Suppressor macrophage treated with lipopolysaccharide for 4 hours (primary cell): ENCODE data around the gene SNX1.

ENCODE experiments used
- DNase-seq: peaks from one replicate; pipeline ENCODE4 v3.0.0-alpha.2; 2020

The SNX1 gene

DNA sequence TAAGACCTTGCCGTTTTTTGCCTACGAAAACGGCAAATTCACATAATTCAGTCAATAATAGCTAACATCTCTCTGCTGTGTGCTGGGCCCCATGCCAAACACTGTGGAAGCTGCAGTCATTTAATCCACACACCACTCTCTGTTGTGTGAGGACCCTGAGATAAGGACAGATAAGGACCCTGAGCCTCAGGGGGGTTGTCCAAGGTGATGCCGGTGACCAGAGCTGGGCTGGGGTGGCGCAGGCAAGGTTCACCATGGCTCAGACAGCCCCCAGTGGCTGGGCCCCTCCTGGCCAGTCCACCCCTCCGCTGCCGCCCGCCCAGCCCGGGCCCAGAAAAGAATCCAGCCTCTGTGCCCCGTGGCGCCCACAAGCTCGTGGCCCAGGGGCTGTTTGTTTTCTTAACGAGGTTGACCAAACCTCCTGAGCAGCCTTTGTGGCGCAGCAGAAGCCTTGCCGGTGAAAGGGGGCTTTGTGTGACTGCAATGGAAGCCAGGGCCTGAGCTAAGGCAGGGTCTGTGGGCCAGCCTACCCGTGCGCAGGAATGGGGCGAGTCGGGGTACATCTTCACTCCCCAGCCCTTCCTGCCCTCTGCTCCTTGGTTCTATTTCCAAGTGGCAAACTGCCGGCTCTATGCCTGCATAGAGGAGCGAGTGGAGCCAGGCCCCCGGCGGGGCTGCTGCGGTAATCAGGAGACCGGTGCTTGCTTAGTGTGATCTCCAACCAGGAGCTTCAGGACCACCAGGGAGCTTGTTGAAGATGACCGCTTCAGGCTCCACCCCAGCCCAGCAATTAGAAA lies 51.3 kb downstream of the SNX1 start:
- DNase-seq: no peak

DNA sequence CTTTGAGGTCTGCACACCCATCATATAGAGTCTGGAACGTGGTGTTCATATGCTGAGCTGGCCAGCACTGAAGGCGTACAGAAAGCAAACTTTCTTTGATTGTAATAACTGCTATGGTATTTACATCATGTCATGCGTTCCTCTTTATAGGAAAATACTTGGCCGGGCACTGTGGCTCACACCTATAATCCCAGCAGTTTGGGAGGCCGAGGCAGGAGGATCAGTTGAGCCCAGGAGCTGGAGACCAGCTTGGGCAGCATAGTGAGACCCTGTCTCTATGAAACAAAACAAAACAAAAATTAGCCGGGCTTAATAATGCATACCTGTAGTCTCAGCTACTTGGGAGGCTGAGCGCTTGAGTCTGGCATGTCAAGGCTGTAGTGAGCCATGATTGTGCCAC lies 52.4 kb downstream of the SNX1 start:
- no peak for DNase-seq

DNA sequence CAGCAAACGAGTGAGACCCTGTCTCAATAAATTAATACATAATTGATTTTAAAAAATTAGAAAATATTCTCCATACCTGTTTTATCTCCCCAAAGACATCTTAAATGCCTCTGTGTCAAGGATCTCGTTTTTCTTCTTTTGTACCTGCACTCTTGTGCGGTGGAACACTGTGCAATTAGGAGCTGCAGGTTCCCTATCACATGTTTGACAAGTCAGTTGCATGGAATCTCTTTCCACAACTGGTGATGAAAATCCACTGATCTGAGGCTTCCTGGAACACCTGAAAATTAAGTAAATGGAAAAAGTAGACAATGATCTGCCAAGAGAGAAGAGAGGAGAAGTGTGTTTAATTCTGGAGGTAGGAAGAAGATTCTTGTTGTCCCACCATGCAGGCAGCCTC lies 52.8 kb downstream of the SNX1 start:
- no peak for DNase-seq

DNA sequence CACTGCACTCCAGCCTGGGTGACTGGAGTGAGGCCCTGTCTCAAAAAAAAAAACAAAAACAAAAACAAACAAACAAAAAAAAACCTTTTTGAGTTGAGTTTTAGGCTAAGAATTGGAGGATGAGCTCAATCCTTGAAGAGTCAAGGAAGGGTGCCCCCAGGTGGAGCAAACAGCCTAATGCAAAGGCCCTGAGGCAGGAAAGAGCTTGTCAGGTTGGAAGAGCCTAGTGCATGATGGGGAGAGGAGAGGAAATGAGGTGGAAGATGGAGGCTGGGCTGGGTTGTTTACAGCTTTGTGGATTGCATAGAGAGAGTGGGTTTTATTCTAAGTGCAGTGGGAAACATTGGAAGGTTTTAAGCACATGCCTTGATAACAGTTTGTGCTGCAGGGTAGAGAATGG lies 53.6 kb downstream of the SNX1 start:
- peak; percentile 31 for DNase-seq

DNA sequence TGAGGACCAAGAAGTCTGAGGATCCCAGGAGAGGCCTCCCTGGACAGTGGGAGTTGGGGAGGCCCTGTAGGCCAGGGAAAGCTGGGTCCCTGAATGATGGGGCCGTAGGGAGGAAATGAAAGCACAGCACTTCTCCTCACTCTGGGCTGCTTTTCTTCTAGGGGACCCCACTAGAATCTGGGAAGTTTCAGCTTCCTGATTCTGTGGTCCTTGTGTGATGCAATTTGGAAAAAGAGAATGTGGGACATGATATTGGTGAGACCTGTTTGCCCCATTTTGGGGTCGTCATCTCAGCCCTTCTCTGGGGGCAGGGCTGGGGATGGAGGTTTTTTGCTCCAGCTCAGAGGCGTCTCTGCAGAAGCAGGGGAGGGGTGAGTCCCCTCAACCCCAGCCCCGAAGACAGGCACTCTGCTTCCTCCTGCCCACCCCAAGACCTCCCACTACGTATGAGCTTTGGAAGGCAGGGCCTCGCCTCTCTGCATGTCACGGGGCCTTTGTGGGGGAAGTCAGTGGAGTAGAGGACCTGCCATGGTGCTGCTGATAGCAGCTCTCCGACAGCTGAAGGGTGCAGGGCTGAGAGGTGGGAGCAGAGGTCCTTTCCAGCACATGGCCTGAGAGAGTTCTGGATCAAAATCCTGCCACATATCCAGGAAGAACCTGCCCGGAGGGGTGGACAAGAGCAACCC lies 54.3 kb downstream of the SNX1 start:
- no peak for DNase-seq

DNA sequence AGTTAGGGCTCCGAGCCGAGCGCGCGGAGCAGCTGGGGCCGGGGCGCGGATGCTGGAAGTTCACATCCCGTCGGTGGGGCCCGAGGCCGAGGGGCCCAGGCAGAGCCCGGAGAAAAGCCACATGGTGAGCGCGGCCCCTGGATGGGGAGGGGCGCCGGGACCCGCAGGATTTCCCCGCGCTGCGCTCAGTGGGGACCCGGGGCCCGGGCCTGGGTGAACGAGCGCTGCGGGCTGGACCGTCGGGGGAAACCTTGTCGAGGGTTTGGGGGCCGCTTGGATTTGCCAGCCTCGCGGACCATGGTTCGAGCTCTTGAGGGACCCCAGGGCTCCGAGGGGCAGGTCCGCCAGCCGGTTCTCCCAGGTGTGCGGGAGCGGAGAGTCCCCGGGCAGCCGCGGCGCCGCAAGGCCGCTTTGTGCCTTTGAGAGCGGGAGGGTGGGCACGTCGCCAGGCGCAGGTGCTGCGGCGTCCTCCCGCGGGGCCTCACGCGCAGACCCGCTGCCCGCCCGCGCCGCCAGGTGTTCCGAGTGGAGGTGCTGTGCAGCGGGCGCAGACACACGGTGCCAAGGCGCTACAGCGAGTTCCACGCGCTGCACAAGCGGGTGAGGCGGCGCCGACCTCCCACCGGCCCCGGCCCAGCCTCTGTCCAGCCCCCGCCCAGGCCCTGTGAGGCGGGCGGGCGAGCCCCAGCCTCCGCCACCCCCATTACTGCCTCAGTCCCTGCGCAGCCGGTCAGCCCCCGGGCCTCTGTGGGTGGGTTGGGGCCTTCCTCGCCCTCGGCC lies 56.1 kb downstream of the SNX1 start, which contains the start of gene SNX22:
TSS of gene SNX22 (plus strand) at position 5 of the 780 bp plus-strand sequence. CDS start at position 50, 45 bp downstream.
- DNase-seq: no peak

DNA sequence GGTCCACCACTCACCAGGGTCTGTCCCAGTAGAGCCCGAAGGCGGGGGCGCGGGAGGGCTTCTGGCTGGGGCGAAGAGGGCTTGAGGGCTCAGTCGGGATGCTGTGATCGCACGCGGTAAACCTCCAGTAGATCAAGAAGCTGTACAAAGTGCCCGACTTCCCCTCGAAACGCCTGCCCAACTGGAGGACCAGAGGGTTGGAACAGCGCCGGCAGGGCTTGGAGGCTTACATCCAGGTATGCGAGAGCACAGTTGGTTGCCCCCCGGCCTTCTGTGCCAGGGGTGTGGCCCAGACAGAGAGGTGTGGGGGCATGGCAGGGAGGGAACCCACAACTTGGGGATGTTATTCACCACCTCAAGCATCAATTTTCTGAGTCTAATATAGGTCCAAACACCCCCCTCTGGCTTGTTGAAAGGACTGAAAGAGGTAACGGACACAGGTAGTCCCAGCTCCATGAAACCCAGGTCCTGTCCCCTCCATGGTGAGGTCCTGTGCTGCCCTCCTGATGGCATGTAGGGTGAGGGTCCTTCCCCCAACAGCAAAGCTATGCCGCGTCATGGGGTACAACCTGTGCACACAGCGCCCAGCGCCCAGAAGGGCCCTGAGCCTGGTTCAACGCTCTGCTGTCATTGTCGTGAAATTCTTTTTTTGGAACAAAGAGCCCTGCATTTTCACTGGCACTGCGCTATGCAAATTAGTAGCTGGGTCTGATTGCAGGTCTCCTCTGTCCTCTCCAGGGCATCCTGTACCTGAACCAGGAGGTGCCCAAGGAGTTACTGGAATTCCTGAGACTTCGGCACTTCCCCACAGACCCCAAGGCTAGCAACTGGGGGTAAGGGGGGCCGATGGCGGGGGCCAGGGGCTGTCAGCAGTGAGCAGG lies 57.0 kb downstream of the SNX1 start:
- DNase-seq: no peak

DNA sequence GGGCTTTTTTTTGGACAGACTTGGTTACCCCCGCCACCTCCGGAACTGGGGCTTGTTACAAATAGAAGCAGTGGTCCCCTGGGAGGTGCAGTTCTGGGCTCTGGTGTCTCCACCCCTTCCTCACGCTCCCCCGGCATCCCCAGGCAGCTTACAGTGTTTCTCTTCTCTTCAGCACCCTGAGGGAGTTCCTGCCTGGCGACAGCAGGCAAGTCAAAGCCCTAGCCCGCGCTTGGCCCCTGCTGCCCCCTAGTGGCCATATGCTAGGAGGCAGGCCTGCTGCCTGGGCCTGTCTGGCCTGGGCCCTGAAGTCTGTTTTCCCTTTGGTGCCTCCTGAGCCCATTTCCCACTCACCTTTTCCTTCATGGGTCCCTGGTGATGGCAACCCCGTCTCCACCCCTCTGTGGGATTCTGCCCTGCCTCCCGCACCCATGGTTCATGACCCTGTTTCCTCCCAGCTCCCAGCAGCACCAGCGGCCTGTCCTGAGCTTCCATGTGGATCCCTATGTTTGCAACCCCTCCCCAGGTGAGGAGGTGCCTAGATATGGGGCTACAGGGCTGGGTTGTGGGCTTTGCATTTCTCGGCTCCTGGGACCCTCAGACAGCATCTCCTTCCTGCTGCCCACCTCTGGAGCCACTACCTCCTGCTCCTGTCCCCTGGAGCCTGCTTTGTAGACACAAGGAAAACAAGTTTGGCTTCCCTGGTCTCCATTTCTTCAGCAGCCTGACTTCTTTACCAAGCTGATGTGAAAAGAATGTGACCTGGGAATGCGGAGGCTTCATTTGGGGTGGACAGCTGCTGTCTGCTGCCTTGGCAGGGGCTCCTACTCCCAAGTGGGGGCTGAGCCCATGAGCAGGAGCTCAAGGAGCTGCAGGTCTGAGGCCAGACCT lies 57.9 kb downstream of the SNX1 start:
- DNase-seq: peak; percentile 92

DNA sequence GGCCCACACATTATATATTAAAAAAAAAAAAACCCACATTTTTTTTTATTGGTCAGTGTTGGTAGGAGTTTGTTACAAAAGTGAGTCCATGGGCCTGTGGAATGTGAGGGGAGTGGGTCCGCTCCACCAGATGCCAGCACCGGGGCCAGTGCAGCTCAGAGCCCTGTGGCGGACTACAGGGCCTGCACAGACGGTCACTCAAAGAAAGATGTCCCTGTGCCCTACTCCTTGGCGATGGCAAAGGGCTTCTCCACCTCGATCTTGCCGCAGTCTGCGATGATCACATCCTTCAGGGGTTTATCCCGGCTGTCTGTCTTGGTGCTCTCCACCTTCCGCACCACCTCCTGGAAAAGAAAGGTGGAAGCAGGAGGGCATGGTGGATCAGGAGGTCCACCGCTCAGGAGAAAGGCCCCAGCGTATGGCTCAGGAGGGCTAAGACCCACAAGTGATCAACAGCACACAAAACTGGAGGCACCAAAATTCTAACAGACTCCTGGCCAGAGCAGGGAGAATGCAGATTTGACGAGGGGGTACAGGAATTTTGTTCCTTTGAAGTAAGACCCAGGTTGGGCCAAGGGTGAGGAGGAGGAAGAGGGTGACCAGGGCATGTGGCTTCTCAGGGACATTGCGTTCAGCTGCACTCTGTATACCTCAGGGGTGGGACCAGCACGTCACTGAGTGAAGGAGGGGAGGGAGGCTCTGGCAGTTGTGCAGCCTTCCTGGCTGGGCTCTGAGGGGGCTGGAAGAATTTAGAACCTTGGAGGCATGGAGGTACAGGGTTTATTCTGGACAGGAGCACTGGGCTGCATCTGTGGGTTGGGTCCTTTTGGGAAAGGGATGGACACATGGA lies 60.2 kb downstream of the SNX1 start:
- no peak for DNase-seq

DNA sequence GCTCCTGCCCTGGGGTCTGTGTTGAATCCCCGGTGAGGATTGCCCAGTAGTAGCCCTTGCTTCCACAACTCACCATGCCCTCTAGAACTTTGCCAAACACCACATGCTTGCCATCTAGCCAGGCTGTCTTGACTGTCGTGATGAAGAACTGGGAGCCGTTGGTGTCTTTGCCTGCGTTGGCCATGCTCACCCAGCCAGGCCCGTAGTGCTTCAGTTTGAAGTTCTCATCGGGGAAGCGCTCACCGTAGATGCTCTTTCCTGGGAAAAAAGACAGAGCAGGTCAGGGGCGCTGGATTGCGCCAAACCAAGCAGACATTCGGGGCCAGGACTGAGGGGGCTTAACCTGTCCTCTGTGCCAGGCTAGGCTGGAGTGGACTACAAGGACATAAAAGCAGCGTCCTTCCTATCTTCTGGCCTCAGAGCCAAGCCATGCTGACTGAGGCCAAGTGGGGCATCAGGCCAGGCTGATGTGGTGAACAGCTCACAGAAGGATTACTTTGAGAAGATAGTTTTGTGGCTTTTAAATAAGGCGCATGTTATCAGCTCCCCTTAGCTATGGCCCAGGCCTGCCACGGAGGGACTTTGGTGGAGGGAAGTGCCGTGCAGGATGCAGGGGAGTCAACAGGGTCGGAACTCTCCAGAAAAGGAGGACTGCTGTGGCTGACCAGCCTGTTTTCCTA lies 61.0 kb downstream of the SNX1 start:
- no peak for DNase-seq

DNA sequence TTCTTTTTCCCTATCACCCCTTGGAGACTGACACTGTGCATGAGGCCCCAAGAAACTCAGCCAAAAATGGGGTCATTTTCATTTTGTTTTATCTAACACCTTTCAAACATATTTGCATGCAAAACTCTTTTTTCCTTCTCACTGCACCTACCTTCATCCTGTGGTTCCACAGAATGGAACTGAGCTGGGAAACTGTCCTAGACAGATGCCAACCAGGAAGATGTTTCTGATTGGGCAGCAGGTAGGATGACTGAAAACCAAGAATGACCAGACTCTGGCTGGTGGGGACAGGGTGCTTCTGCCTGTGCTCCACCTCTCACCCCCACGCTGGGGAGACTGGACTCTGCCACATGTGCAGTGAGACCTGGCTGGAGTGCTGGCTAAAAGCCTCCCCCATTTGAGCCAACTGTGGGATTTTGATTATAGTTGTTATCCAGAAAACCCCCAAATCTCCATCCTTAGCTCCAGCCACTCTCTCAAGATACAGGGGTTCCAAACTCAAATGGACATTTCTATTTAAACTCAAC lies 61.9 kb downstream of the SNX1 start:
- DNase-seq: no peak

DNA sequence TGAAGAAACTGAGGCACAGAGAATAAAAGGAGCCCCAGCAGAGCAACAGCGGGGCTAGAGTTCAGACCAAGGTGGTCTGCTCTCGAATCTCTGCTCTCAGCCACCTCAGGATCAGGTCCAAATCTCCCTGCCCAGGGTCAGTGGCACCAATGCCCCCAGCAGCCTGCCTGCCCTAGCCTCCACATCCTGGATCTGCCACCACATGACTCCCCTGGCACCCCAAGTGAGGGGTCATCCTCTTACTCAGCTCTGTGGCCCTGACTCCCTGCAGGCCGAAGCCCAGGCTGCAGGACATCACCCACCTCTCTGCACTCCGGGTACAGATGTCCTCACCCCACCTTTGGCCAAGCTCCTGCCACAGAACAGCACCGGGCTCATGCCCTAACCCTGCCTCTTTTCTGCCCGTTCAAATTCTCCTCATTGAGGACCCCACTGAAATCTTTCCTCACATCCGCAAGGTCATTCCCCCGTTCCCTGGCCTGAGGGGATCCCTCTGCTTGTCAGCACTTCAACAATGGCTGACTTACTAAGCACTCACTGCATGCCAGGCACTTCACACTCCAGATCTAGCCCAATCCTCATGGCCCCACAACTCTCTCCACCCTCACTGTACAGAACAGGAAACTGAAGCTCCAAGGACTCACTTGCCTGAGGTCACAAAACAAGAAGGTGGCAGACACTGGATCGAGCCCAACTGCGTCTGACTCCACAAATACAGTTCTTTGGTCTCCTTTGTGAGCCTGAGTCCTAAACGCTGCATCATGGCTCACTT lies 62.8 kb downstream of the SNX1 start:
- DNase-seq: no peak

DNA sequence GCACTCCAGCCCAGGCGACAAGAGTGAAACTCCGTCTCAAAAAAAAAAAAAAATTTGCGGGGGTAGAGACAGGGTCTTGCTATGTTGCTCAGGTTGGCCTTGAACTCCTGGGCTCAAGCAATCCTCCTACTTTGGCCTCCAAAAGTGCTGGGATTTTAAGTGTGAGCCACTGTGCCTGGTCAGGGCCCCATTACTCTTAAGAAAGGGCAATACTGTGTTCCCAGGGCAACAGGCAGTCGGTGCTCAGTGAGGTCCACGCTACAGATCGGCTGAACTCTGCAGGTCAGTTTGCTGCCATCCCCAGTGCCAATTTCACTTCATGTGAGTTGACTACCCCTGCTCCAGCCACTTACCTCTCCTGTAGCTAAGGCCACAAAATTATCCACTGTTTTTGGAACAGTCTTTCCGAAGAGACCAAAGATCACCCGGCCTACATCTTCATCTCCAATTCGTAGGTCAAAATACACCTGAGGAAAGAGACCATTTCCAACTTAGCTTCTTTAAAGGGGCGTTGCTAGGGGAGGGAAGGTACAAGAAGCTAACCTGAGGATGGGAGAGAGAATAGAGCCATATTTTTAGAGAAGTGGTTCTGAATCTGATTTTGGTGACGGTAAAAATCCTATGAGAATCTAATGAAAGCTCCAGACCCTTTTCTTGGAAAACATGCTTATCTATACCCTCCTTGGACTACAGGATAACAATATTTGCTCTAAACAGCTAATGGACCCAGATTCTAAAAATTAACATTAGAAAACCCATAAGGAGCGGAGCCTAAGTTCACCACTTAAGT lies 66.1 kb downstream of the SNX1 start:
- no peak for DNase-seq

DNA sequence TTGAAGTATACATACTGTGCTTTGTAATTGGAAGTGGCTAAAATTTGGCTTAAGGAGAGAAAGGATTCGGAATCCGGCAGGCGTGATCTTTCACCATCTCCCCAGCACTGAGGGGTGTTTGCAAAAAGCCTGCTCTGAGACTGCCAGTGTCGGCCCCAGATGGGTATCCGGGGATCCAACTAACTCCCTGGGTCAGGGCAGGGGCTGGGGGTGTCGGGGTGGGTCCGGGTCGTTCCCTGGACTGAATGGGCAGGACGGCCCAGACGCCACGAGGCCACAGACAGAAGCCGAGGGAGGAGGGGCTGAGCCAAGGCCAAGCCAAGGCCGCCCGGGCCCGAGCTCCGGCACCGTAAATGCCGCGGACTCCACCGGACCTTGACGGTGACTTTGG lies 66.7 kb downstream of the SNX1 start:
- DNase-seq: no peak

DNA sequence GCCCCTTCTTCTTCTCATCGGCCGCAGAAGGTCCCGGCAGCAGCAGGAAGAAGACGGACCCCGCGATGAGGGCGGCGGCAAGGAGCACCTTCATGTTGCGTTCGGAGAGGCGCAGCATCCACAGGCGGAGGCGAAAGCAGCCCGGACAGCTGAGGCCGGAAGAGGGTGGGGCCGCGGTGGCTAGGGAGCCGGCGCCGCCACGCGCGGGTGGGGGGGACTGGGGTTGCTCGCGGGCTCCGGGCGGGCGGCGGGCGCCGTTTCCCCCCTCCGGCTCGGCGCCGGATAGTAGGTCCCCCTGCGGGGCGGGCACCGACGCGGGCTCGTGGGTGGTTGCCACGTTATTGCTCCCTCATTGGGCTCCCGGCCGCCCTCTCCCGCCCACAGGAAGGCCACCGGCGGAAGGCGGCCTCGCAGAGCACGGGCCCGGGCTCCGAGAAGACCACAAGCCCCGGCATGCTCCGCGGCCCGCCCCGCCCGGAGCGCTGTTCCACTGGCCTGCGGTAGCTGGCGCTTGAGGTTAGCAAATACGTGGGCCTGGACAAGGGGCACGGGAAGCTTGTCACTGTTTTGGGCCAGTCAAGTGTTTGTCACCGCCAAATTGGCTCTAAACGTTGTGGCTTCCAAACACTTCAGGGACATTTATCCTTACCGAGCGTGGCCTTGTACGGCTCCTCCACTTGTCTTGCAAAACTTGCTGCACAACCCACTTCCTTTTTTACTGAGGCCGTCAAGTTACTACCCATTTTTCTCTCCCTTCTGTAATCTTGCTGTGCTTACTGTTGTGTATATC lies 67.3 kb downstream of the SNX1 start, which contains the start of gene PPIB:
TSS of gene PPIB (minus strand) at position 154 of the 790 bp plus-strand sequence. CDS start at position 118, 36 bp downstream.
- peak; percentile 99 for DNase-seq

DNA sequence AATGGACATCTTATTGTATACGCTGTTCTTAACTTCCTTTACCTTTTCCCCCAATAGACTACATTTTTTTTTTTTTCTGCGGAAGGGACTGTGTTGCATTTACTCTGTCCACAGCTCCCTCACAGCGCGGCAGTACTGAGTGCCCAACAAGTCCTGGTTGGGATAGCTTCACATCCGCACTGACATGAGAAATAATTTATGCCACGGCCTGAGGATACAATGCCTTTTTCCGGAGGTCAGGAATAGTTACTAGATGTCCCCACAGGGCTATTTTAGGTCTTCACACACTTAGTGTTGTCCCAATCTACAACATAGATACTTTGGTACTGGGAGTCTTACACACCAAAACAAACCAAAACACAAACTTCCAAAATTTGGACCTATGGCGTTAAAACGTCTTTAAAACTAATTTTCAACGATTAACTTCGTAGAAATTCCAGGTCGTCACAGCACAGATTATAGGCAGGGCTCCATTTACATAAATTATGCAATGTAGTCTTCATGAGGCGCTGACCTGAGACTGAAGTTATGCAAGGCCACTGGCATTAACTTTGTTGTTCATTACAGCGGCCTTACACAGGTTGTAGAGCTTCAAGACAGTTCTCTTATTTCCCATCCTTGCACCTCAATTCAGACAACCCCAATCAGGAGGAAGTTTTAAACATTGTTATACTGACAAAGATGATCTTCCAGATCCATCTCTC lies 68.0 kb downstream of the SNX1 start:
- DNase-seq: peak; percentile 61
